ENCODE results near the gene KCNMA1. TPM values are rescaled to one million over a fixed set of nuclear protein-coding genes. Genes with fewer than 3 reads are reported as not detected.
"Not testable (repeated sequence)": the region's sequence is repeated elsewhere in the genome, so short reads cannot be mapped to it uniquely, and the experiment has no call there.

The KCNMA1 gene
- total RNA-seq, 1 experiment from 2014 or later, result 0.70 TPM

DNA sequence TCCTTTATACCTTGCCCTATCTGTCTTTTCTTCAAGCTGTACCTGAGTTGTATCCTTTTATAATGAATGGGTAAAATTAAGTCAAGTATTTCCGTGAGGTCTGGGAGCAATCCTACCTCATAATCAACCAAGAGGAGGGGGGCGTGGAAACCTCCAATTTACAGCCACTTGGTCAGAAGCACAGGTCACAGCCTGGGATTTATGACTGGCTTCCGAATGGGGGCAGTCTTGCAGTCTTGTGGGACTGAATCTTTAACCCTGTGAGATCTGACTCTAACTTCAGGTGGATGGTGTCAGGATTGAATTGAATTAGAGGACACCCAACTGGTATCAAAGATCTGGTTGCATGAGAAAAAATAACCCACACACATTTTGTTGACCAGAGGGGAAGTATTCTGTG lies 23.5 kb upstream of the KCNMA1 start:
- Histone ChIP-seq H3K4me1 (replicated peaks; ENCODE audit: insufficient read depth) (no peaks in the 10 kb centered on the region), H3K27ac (no peak overlapping the region), H3K27me3 (ENCODE audit: insufficient read depth, low read depth) (peaks cover 37% of the 10 kb centered on the region), H2AFZ (no peak overlapping the region), H3K36me3 (ENCODE audit: low read depth) (no peaks in the 10 kb centered on the region), H3K9me2 (ENCODE audit: insufficient read depth) (no peaks in the 10 kb centered on the region), H3F3A (ENCODE audit: insufficient read depth, low read depth) (no peaks in the 10 kb centered on the region), H3K4me2 (no peak overlapping the region), H3K79me2 (ENCODE audit: low read depth) (no peaks in the 10 kb centered on the region), H4K20me1 (ENCODE audit: insufficient read depth) (no peaks in the 10 kb centered on the region), H3K9me3 (ENCODE audit: insufficient read depth, low read depth) (peaks cover 16% of the 10 kb centered on the region; the same call in 1 of the 2 replicates), H3K4me3 (no peak overlapping the region)
- CTCF ChIA-PET, result no interaction called here
- TF ChIP-seq EZH2 (IDR thresholded peaks at IDR 0.05; ENCODE audit: low read depth), result no peak
- TF ChIP-seq, protein P1, sequence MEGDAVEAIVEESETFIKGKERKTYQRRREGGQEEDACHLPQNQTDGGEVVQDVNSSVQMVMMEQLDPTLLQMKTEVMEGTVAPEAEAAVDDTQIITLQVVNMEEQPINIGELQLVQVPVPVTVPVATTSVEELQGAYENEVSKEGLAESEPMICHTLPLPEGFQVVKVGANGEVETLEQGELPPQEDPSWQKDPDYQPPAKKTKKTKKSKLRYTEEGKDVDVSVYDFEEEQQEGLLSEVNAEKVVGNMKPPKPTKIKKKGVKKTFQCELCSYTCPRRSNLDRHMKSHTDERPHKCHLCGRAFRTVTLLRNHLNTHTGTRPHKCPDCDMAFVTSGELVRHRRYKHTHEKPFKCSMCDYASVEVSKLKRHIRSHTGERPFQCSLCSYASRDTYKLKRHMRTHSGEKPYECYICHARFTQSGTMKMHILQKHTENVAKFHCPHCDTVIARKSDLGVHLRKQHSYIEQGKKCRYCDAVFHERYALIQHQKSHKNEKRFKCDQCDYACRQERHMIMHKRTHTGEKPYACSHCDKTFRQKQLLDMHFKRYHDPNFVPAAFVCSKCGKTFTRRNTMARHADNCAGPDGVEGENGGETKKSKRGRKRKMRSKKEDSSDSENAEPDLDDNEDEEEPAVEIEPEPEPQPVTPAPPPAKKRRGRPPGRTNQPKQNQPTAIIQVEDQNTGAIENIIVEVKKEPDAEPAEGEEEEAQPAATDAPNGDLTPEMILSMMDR (conservative IDR thresholded peaks at IDR 0.05), result no peak
- no TSS peak for BruUV-seq (replicated peaks)
- no peak for DNase-seq
- POLR2A ChIA-PET (ENCODE audit: unreplicated experiment), result no interaction called here
- intact Hi-C loops (cut with micrococcal nuclease; ENCODE audit: unreplicated experiment), result no loop called here

GRCh38 chr10:77659046-77659670 lies 21.6 kb upstream of the KCNMA1 start:
- H4K20me1 ChIP-seq (ENCODE audit: insufficient read depth); BruUV-seq (replicated peaks); H3K79me2 ChIP-seq (ENCODE audit: low read depth); DNase-seq; H3K4me2 ChIP-seq; H3K9me2 ChIP-seq (ENCODE audit: insufficient read depth); H3K27ac ChIP-seq; H3K4me3 ChIP-seq; POLR2A ChIA-PET (ENCODE audit: unreplicated experiment); H3F3A ChIP-seq (ENCODE audit: insufficient read depth, low read depth); intact Hi-C loops (cut with micrococcal nuclease; ENCODE audit: unreplicated experiment); CTCF ChIA-PET; H2AFZ ChIP-seq; H3K4me1 ChIP-seq (replicated peaks; ENCODE audit: insufficient read depth); H3K36me3 ChIP-seq (ENCODE audit: low read depth): not testable (repeated sequence)
- H3K27me3 ChIP-seq (ENCODE audit: insufficient read depth, low read depth), result peaks cover 25% of the 10 kb centered on the region; the same call in 1 of the 2 replicates
- H3K9me3 ChIP-seq (ENCODE audit: insufficient read depth, low read depth), result peaks cover 16% of the 10 kb centered on the region; the same call in 1 of the 2 replicates

DNA sequence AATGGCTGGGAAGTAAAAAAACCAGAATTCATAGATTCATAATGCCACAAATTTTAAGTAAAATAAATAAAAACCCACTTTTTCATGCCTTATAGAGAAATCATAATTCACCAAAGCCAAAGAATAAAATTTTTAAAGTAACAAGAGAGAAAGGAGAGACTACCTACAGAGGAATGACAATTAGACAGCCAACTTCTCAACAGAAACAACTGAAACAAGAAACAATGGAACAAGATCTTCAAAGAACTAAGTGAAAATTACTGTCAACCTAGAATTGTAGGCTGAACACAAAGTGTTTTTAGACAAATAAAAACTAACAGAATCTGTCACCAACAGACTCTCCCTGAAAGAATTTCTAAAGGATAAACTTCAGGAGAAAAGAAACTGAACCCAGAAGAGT lies 15.6 kb upstream of the KCNMA1 start:
- TF ChIP-seq EZH2 (IDR thresholded peaks at IDR 0.05; ENCODE audit: low read depth), result no peak
- TF ChIP-seq, protein P1 (conservative IDR thresholded peaks at IDR 0.05), result no peak
- H3K4me3 ChIP-seq, result no peak overlapping the region
- no peaks in the 10 kb centered on the region for H4K20me1 ChIP-seq (ENCODE audit: insufficient read depth)
- H3K27me3 ChIP-seq (ENCODE audit: insufficient read depth, low read depth), result peaks cover 14% of the 10 kb centered on the region; the same call in 1 of the 2 replicates
- H2AFZ ChIP-seq, result no peak overlapping the region
- H3F3A ChIP-seq (ENCODE audit: insufficient read depth, low read depth), result no peaks in the 10 kb centered on the region
- no peak overlapping the region for H3K4me2 ChIP-seq
- CTCF ChIA-PET, result no interaction called here
- no peaks in the 10 kb centered on the region for H3K79me2 ChIP-seq (ENCODE audit: low read depth)
- H3K27ac ChIP-seq, result no peak overlapping the region
- POLR2A ChIA-PET (ENCODE audit: unreplicated experiment), result no interaction called here
- no peaks in the 10 kb centered on the region for H3K9me2 ChIP-seq (ENCODE audit: insufficient read depth)
- no peak for DNase-seq
- H3K9me3 ChIP-seq (ENCODE audit: insufficient read depth, low read depth), result peaks cover 17% of the 10 kb centered on the region
- H3K36me3 ChIP-seq (ENCODE audit: low read depth), result no peaks in the 10 kb centered on the region
- intact Hi-C loops (cut with micrococcal nuclease; ENCODE audit: unreplicated experiment), result no loop called here
- BruUV-seq (replicated peaks), result no TSS peak
- H3K4me1 ChIP-seq (replicated peaks; ENCODE audit: insufficient read depth), result peaks cover 9% of the 10 kb centered on the region; the same call in 1 of the 2 replicates

All from PC-9 (cell line).